ENCODE data around the gene HOXA3.

GRCh38 chr7:27080844-27081436, 71.4 kb downstream of the HOXA3 start:
- no peak for TF ChIP-seq ZFX (IDR thresholded peaks at IDR 0.05)
- no peak for TF ChIP-seq CTCF (conservative IDR thresholded peaks at IDR 0.05)
